H1 (cell line): Measurements from ENCODE around the gene PROP1. TPM values are rescaled to one million over a fixed set of nuclear protein-coding genes. Genes with fewer than 3 reads are reported as not detected.

Experiments used
- CTCF ChIA-PET: fragments of 300-600 bp; sonication (Branson Sonifier 250); formaldehyde crosslinking; loops from one replicate; lab custom pipeline; 2021; ENCODE audit not compliant: partially characterized antibody; lab: Charles Lee
- POLR2A ChIA-PET: fragments of 300-600 bp; sonication (Branson Sonifier 250); formaldehyde crosslinking; loops from one replicate; lab custom pipeline; 2021; ENCODE audit warnings: inconsistent platforms; ENCODE audit not compliant: partially characterized antibody; lab: Charles Lee
- DNase-seq, 2 experiments: peaks; one replicate each; pipeline versions ENCODE4 v3.0.0 to v3.0.0-alpha.2; 2010 to 2022; ENCODE audit warnings: low spot score in 2 of 2, low read depth in 1 of 2, mixed read lengths in 1 of 2
- FAIRE-seq: peaks from 2 replicates; lab custom pipeline; 2011; peaks lifted over from hg19 to GRCh38; lab: Jason Lieb, UNC
- H2AFZ ChIP-seq: 2 replicates; pipeline ENCODE4 v1.8.1; 2012; ENCODE audit warnings: low read length, inconsistent platforms
- H2AK5ac ChIP-seq: 2 replicates; pipeline ENCODE4 v1.6.1; 2013; ENCODE audit warnings: low read depth, low read length
- H2BK120ac ChIP-seq: replicated peaks from 2 replicates; pipeline ENCODE3; 2013; ENCODE audit warnings: low read depth, low read length, inconsistent platforms
- H2BK12ac ChIP-seq: 2 replicates; pipeline ENCODE4 v1.6.1; 2013; ENCODE audit warnings: low read depth, low read length
- H2BK15ac ChIP-seq: 2 replicates; pipeline ENCODE4 v1.6.1; 2013; ENCODE audit warnings: low read length
- H2BK20ac ChIP-seq: 2 replicates; pipeline ENCODE4 v1.6.1; 2013; ENCODE audit warnings: low read length
- H2BK5ac ChIP-seq: 2 replicates; pipeline ENCODE4 v1.6.1; 2013; ENCODE audit warnings: low read depth, low read length
- H3K14ac ChIP-seq: 2 replicates; pipeline ENCODE4 v1.6.1; 2013; ENCODE audit warnings: inconsistent platforms; ENCODE audit not compliant: insufficient read length
- H3K18ac ChIP-seq: 2 replicates; pipeline ENCODE4 v1.6.1; 2013; ENCODE audit warnings: low read length; ENCODE audit errors: extremely low read depth
- H3K23ac ChIP-seq: 2 replicates; pipeline ENCODE4 v1.6.1; 2013; ENCODE audit warnings: inconsistent platforms; ENCODE audit not compliant: insufficient read length
- H3K23me2 ChIP-seq: 2 replicates; pipeline ENCODE4 v1.6.1; 2013; ENCODE audit warnings: low read depth, low read length
- H3K27ac ChIP-seq: 2 replicates; pipeline ENCODE4 v1.6.1; 2011; ENCODE audit warnings: low read depth, low read length, inconsistent platforms
- H3K27me3 ChIP-seq, 4 experiments: replicated peaks in 1 of 4; 1 replicate in 1 of 4; 2 replicates in 3 of 4; pipeline versions ENCODE4 v1.6.1 to v1.8.1; 2011 to 2013; ENCODE audit warnings: low read length in 3 of 4, mild to moderate bottlenecking in 3 of 4, inconsistent platforms in 2 of 4, mixed read lengths in 2 of 4, moderate library complexity in 1 of 4; ENCODE audit not compliant: control insufficient read depth in 3 of 4, insufficient read depth in 3 of 4; ENCODE audit errors: extremely low read depth in 1 of 4
- H3K36me3 ChIP-seq, 4 experiments: 2 replicates each; pipeline versions ENCODE4 v1.6.1 to v1.8.1; 2011 to 2013; ENCODE audit warnings: mild to moderate bottlenecking in 4 of 4, low read length in 3 of 4, moderate library complexity in 2 of 4, control low read depth in 1 of 4, inconsistent platforms in 1 of 4; ENCODE audit not compliant: insufficient read depth in 4 of 4, control insufficient read depth in 2 of 4
- H3K4ac ChIP-seq: replicated peaks from 2 replicates; pipeline ENCODE3; 2013; ENCODE audit warnings: low read length, low read depth, mixed read lengths, inconsistent platforms; ENCODE audit not compliant: insufficient read length
- H3K4me1 ChIP-seq, 4 experiments: replicated peaks in 1 of 4; 1 replicate in 1 of 4; 2 replicates in 3 of 4; pipeline versions ENCODE4 v1.6.1 to v1.8.1; 2011 to 2013; ENCODE audit warnings: low read length in 3 of 4, inconsistent platforms in 2 of 4, mixed read lengths in 1 of 4; ENCODE audit not compliant: insufficient read depth in 4 of 4, control insufficient read depth in 3 of 4
- H3K4me2 ChIP-seq, 2 experiments: 2 replicates each; pipeline versions ENCODE4 v1.6.1 to v1.8.1; 2011 to 2013; ENCODE audit warnings: low read depth in 2 of 2, low read length in 2 of 2, control low read depth in 1 of 2, inconsistent platforms in 1 of 2, mild to moderate bottlenecking in 1 of 2; ENCODE audit not compliant: insufficient read depth in 1 of 2
- H3K4me3 ChIP-seq, 4 experiments: fragments of 200-600, 300-600 bp in 1 of 4; sonication (generic), shearing (Covaris generic), sonication (Bioruptor Twin) in 1 of 4; 2 replicates each; pipeline versions ENCODE4 v1.5.1 to v1.8.1; 2011 to 2016; ENCODE audit warnings: low read length in 4 of 4, low read depth in 3 of 4, control low read depth in 2 of 4, inconsistent platforms in 2 of 4, mild to moderate bottlenecking in 2 of 4, mixed read lengths in 1 of 4, moderate library complexity in 1 of 4; ENCODE audit not compliant: insufficient read depth in 2 of 4; ENCODE audit errors: extremely low read depth in 1 of 4
- H3K56ac ChIP-seq: replicated peaks from 2 replicates; pipeline ENCODE3; 2013; ENCODE audit warnings: low read depth, mild to moderate bottlenecking, mixed read lengths, low read length, inconsistent platforms; ENCODE audit not compliant: insufficient read length
- H3K79me1 ChIP-seq: 2 replicates; pipeline ENCODE4 v1.6.1; 2013; ENCODE audit warnings: low read depth, low read length, control low read depth
- H3K79me2 ChIP-seq, 2 experiments: 2 replicates each; pipeline versions ENCODE4 v1.6.1 to v1.8.1; 2012 to 2013; ENCODE audit warnings: low read length in 2 of 2, mild to moderate bottlenecking in 2 of 2, inconsistent platforms in 1 of 2; ENCODE audit not compliant: insufficient read depth in 2 of 2, control insufficient read depth in 1 of 2
- H3K9ac ChIP-seq, 4 experiments: replicated peaks in 1 of 4; 1 replicate in 1 of 4; 2 replicates in 3 of 4; pipeline versions ENCODE4 v1.6.1 to v1.8.1; 2011 to 2013; ENCODE audit warnings: low read depth in 3 of 4, low read length in 3 of 4, control low read depth in 2 of 4, mild to moderate bottlenecking in 2 of 4, moderate library complexity in 2 of 4, inconsistent platforms in 1 of 4; ENCODE audit errors: extremely low read depth in 1 of 4
- H3K9me3 ChIP-seq, 2 experiments: 2 replicates each; pipeline versions ENCODE4 v1.6.1 to v1.8.1; 2012 to 2013; ENCODE audit warnings: mild to moderate bottlenecking in 2 of 2, moderate library complexity in 2 of 2, control low read depth in 1 of 2, inconsistent platforms in 1 of 2, low read depth in 1 of 2, low read length in 1 of 2, mixed read lengths in 1 of 2; ENCODE audit not compliant: insufficient read depth in 2 of 2
- H4K20me1 ChIP-seq, 2 experiments: replicated peaks in 1 of 2; 2 replicates each; pipeline versions ENCODE3 to v1.8.1; 2011 to 2013; ENCODE audit warnings: inconsistent platforms in 2 of 2, low read length in 2 of 2, mild to moderate bottlenecking in 1 of 2; ENCODE audit not compliant: insufficient read depth in 2 of 2, control insufficient read depth in 1 of 2
- H4K5ac ChIP-seq: 2 replicates; pipeline ENCODE4 v1.6.1; 2013; ENCODE audit warnings: low read length, low read depth, mixed read lengths, inconsistent platforms; ENCODE audit not compliant: insufficient read length
- H4K8ac ChIP-seq: 2 replicates; pipeline ENCODE4 v1.8.0; 2013; ENCODE audit warnings: mild to moderate bottlenecking, moderate library complexity, low read length, inconsistent platforms; ENCODE audit not compliant: insufficient read depth; ENCODE audit errors: extremely low read depth
- H4K91ac ChIP-seq: replicated peaks from 2 replicates; pipeline ENCODE3; 2013; ENCODE audit warnings: low read length, mixed read lengths, inconsistent platforms; ENCODE audit not compliant: insufficient read length
- BCL11A ChIP-seq, 2 experiments: IDR thresholded peaks; one replicate each; pipeline ENCODE4 v1.6.1; 2011; ENCODE audit warnings: low read depth in 2 of 2, low read length in 2 of 2, mild to moderate bottlenecking in 2 of 2
- CEBPB ChIP-seq: IDR thresholded peaks from 2 replicates; pipeline ENCODE4 v1.6.1; 2012; ENCODE audit warnings: low read depth, low read length
- CHD1 ChIP-seq: IDR thresholded peaks from 2 replicates; pipeline ENCODE4 v1.6.1; 2012; ENCODE audit warnings: low read depth, low read length, improper control_type of control experiment
- CTBP2 ChIP-seq: IDR thresholded peaks from 2 replicates; pipeline ENCODE4 v1.7.0; 2011; ENCODE audit warnings: borderline replicate concordance, mild to moderate bottlenecking, moderate library complexity, mixed read lengths, low read length; ENCODE audit not compliant: insufficient read depth, insufficient read length
- MAX ChIP-seq: IDR thresholded peaks from 2 replicates; pipeline ENCODE4 v1.6.1; 2012; ENCODE audit warnings: inconsistent platforms
- POLR2A ChIP-seq, 2 experiments: IDR thresholded peaks; 1 replicate in 1 of 2; 2 replicates in 1 of 2; pipeline ENCODE4 v1.6.1; 2011; ENCODE audit warnings: low read depth in 2 of 2, low read length in 2 of 2, mild to moderate bottlenecking in 2 of 2; ENCODE audit errors: control extremely low read depth in 1 of 2
- POLR2AphosphoS5 ChIP-seq: IDR thresholded peaks from 2 replicates; pipeline ENCODE4 v1.6.1; 2011; ENCODE audit warnings: low read depth, low read length
- RNF2 ChIP-seq: fragments of 200-900, 300-1000 bp; sonication (generic); IDR thresholded peaks from 2 replicates; pipeline ENCODE4 v1.7.1; 2016; ENCODE audit warnings: borderline replicate concordance, low read depth, mild to moderate bottlenecking, antibody characterized with exemption, low read length; ENCODE audit not compliant: poor library complexity, severe bottlenecking; ENCODE audit errors: missing control alignments
- RXRA ChIP-seq: IDR thresholded peaks from 2 replicates; pipeline ENCODE4 v1.6.1; 2011; ENCODE audit warnings: low read depth, mild to moderate bottlenecking, low read length, moderate library complexity; ENCODE audit not compliant: insufficient read depth
- SAP30 ChIP-seq: fragments of 300-600 bp; sonication (generic); IDR thresholded peaks from 2 replicates; pipeline ENCODE4 v1.7.1; 2012; ENCODE audit warnings: low read length, moderate library complexity, mild to moderate bottlenecking, inconsistent platforms; ENCODE audit not compliant: insufficient read depth, insufficient replicate concordance
- SIN3A ChIP-seq, 2 experiments: IDR thresholded peaks in 1 of 2; conservative IDR thresholded peaks in 1 of 2; 2 replicates each; pipeline ENCODE4 v1.6.1; 2011 to 2012; ENCODE audit warnings: low read length in 2 of 2, improper control_type of control experiment in 1 of 2, low read depth in 1 of 2, mild to moderate bottlenecking in 1 of 2
- SIX5 ChIP-seq: IDR thresholded peaks from 2 replicates; pipeline ENCODE4 v1.6.1; 2011; ENCODE audit warnings: mild to moderate bottlenecking, low read depth, low read length
- TAF7 ChIP-seq: optimal IDR thresholded peaks from 2 replicates; pipeline ENCODE3; 2011; ENCODE audit warnings: low read depth, mild to moderate bottlenecking, inconsistent platforms, low read length, moderate library complexity, borderline replicate concordance
- WGBS, 2 experiments: shearing (Covaris generic) in 1 of 2; methylation state at CpG; one replicate each; pipeline versions ENCODE4 v1.1.6 to v1.1.7; 2013 to 2015; ENCODE audit warnings: low lambda C conversion rate in 2 of 2, mixed read lengths in 2 of 2, inconsistent platforms in 1 of 2, low coverage in 1 of 2, missing lambda C conversion rate in 1 of 2; ENCODE audit not compliant: insufficient replicate concordance in 2 of 2, insufficient coverage in 1 of 2, insufficient read length in 1 of 2; ENCODE audit errors: extremely low coverage in 1 of 2, missing lambda C conversion rate in 1 of 2; 5-methylcytosine and 5-hydroxymethylcytosine counted together
- polyA plus RNA-seq, 7 experiments: library from polyadenylated mRNA; depleted of rRNA in 3 of 7; stranded (reverse) in 5 of 7; unstranded in 2 of 7; fragments of >200 nt in 5 of 7; fragments of 200-250 nt in 2 of 7; gene quantifications; 1 replicate in 5 of 7; 2 replicates in 1 of 7; 4 replicates in 1 of 7; pipeline versions ENCODE4 v1.2.1 to v1.2.3, GENCODE V29; 2011 to 2013; ENCODE audit warnings: missing spikeins in 2 of 7, mixed read lengths in 2 of 7
- total RNA-seq: library from RNA; stranded (reverse); fragmentation: NEBNext Ultra II Directional; extraction: Animal tissue kit (Norgen Biotek cat#: 25700); gene quantifications from 2 replicates; pipeline ENCODE4 v1.2.1, GENCODE V29; 2021

The PROP1 gene
- total and polyA plus RNA-seq, 2 of the 8 experiments (the other 6 are each of a cell fraction or from before 2014, with no cell fraction given): not detected

- WGBS, 2 experiments: 83% methylated on average over 10 of the region's 10 CpGs; no CpG with 5 or more reads in 1 of the 2 experiments
- Histone ChIP-seq H3K79me1 (no peaks in the 10 kb centered on the region), H2AFZ (no peak overlapping the region), H2AK5ac (peak overlapping the region; percentile 82; the same call in 1 of the 2 replicates), H4K91ac (peak overlapping the region; percentile 54), H2BK12ac (no peak overlapping the region), H3K18ac (no peak overlapping the region), H3K56ac (no peak overlapping the region), H3K14ac (no peak overlapping the region), H3K23ac (no peak overlapping the region), H3K4me3 (no peak overlapping the region), H3K27ac (no peak overlapping the region), H3K9me3 (no peaks in the 10 kb centered on the region), H3K4me1 (peaks cover 0 to 10% (median 6%) of the 10 kb centered on the region in 4 experiments; a peak in 3 of 7 replicates), H2BK15ac (no peak overlapping the region), H4K20me1 (no peaks in the 10 kb centered on the region), H4K8ac (peak overlapping the region; percentile 14; the same call in 1 of the 2 replicates), H2BK120ac (no peak overlapping the region), H4K5ac (no peak overlapping the region), H3K23me2 (no peaks in the 10 kb centered on the region; the same call in 1 of the 2 replicates), H3K27me3 (peaks cover 4 to 35% (median 22%) of the 10 kb centered on the region in 4 experiments; a peak in 6 of 7 replicates), H3K4ac (no peak overlapping the region), H2BK20ac (no peak overlapping the region), H3K79me2 (no peaks in the 10 kb centered on the region), H3K36me3 (no peaks in the 10 kb centered on the region), H2BK5ac (no peak overlapping the region), H3K9ac (no peak overlapping the region), H3K4me2 (no peak overlapping the region)
- ChIA-PET POLR2A (interaction anchor here (0.6 kb wide), 1 partner anchor 15 kb away, joined by 4 read pairs; no protein-coding TSS in a partner anchor), CTCF (no interaction called here)
- no peak for DNase-seq
- no peak for FAIRE-seq
- no peak for TF ChIP-seq CTBP2
- TF ChIP-seq RXRA: no peak
- no peak for TF ChIP-seq CHD1
- no peak for TF ChIP-seq POLR2AphosphoS5
- no peak for TF ChIP-seq SAP30
- no peak for TF ChIP-seq SIN3A (conservative IDR thresholded peaks at IDR 0.05 in 1 of 2, IDR thresholded peaks at IDR 0.05 in 1 of 2; ENCODE audit: low read depth in 1 of 2, low read length in 2 of 2)
- TF ChIP-seq POLR2A (IDR thresholded peaks at IDR 0.05; ENCODE audit: control extremely low read depth in 1 of 2, low read depth in 2 of 2, low read length in 2 of 2): no peak
- no peak for TF ChIP-seq TAF7
- TF ChIP-seq BCL11A (IDR thresholded peaks at IDR 0.05; ENCODE audit: low read depth in 2 of 2, low read length in 2 of 2): no peak
- TF ChIP-seq CEBPB: no peak
- no peak for TF ChIP-seq RNF2
- TF ChIP-seq MAX: no peak
- TF ChIP-seq SIX5: no peak
Measured at GRCh38 chr5:177980743-177981151, 15.3 kb downstream of the PROP1 start.
